HG02571 (cell line): ENCODE results near the gene BNC2.
"Not testable (repeated sequence)": the region's sequence is repeated elsewhere in the genome, so short reads cannot be mapped to it uniquely, and the experiment has no call there.

Source experiments
- ATAC-seq: cut with Tn5 transposase; IDR thresholded peaks from one replicate; pipeline ENCODE4 v1.9.1; 2021; ENCODE audit warnings: mild to moderate bottlenecking, moderate library complexity; ENCODE audit not compliant: unreplicated experiment

BNC2 gene

DNA sequence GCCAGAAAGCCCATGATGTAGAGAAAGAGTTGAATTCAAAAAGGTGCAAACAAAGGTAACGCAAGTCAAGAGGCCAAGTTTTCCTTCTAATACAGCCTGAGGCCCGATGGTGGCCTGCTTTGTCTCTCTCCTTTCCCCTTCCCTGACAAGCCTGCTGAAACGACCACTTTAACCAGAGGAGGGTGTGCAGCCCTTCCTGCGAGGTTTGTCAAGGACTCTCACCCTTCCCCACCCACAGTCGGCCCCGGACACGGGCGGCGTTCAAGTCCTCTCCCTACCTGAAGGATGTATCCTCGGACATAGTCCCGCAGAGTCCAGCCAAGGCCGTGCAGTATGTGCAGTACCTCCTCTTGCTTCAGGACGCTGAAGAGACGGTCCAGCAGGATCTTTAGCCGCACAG lies 318.2 kb downstream of the BNC2 start:
- ATAC-seq = no peak

GRCh38 chr9:16551692-16552091 lies 318.8 kb downstream of the BNC2 start:
- ATAC-seq = no peak

DNA sequence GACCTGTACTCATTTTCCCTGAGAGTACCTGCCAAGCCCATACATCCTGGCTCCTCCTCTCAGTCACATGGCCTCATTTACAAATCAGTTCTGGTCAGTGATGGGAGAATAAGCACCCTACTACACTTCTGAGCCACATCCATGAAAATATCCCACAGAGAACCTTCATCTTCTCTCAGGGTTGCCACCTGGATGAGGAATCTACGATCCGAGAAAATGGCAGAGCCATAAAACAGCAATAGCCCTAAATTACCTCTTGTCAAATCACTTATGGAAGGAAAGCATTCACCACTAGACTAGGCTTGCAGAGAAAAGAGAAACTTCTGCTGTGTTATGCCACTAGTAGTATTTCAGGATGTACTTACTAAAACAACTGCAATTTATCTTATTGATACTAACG lies 324.8 kb downstream of the BNC2 start:
- ATAC-seq = no peak

DNA sequence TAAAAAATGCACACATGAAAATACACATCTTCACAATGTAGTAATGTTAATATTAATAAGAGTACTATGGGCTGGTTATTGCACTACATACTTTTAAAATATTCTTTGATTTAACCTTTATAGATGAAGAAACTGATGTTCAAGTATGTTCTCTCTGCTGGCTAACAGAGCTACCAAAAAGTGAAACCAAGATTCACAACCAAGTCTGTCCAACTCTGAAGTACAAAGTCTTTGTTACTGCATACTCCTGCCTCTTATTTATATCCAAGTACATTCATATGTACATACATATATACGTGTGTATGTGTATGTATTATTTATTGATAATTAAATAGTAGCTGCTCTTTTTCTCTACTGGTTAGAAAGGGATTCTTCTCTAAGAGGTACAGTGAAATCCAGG lies 325.6 kb downstream of the BNC2 start:
- no peak for ATAC-seq

GRCh38 chr9:16543686-16544085 lies 326.8 kb downstream of the BNC2 start:
- ATAC-seq = no peak

- ATAC-seq = no peak
Observed at GRCh38 chr9:16543225-16543624, 327.2 kb downstream of the BNC2 start.

DNA sequence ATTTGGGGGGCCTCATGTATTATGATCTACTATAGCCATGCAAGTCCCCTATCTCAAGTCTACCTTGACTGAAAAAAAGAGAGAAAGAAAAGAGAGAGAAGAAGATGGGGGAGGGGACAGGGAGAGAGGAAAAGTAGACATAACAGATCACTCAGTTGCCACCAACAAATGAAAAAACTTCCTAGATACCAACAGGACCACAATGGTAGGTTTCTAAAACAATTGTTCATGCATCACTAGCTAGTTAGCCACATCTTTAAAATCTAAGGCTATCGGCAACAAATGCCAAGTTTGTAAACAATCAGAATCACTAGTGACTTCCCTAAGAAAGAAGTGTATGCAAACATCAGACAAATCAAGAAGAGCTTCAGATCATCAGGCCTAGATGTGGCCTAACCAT lies 328.2 kb downstream of the BNC2 start:
- ATAC-seq = no peak

GRCh38 chr9:16540743-16541613 lies 329.5 kb downstream of the BNC2 start:
- no peak for ATAC-seq

GRCh38 chr9:16539626-16540025 lies 330.8 kb downstream of the BNC2 start:
- not testable (repeated sequence) for ATAC-seq

GRCh38 chr9:16535555-16535954 lies 334.9 kb downstream of the BNC2 start:
- no peak for ATAC-seq

GRCh38 chr9:16532681-16533450 lies 337.6 kb downstream of the BNC2 start:
- ATAC-seq = no peak

GRCh38 chr9:16532272-16532671 lies 338.2 kb downstream of the BNC2 start:
- no peak for ATAC-seq

DNA sequence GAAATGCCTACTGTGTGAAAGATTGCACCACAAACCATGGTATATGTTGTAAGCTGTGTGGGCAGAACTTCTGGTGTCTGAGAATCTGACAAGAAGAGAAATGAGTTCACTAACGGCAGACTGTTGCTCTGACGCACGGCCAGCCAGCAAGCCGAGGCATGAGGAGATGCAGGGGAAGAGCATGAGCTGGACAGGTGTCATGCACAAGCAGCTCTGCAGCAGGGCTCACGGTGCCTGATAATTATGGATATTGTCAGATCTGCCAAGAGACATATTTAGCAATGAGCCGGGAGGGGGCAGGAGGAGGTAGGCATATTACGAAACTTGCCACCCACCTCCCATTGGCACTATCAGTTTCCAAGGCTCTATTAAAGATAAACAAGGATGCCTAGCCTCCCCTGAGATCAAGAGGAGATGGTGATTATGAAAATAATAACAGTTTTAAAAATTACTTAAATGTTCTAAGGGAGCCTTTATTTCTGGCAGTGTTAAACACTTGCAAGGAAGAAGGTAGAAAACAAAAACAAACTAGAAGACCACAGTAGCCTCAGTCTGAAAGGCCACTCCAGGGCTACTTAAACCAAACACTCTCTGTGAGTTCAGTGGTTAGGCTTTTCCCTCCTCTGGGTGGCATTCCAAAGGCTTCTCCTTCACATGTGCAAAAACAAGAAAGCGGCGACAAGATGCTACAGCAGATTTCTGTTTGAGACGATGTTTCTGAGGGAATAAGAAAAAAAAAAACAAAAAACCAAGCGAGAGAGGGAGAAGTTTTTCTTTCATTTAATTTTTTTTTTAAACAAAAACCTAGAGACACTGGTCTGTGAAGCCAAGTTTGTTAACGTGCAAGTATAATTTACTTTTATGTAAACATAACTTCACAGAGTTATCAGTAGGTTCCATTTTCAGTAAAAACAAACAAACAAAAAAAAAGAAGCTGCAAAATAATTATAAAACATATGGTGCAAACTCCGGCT lies 339.5 kb downstream of the BNC2 start:
- no peak for ATAC-seq

DNA sequence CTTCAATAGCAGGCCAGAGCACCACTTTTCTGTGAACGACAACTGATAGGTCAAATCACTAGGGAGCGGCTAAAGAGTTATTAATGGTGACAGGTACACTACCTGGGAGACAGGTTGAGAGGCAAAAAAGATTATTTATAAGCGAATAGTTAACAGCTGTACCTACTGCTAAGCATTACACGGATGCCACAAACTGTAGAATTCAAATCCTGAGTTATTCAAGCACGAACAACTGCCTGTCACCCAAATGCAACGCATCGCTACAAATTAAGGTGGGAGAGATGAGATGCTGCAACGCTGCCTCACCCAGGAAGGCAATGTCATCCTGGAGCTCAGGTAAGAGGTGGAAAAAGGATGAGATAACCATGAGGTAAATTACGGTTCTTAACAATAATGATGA lies 342.9 kb downstream of the BNC2 start:
- ATAC-seq = no peak

DNA sequence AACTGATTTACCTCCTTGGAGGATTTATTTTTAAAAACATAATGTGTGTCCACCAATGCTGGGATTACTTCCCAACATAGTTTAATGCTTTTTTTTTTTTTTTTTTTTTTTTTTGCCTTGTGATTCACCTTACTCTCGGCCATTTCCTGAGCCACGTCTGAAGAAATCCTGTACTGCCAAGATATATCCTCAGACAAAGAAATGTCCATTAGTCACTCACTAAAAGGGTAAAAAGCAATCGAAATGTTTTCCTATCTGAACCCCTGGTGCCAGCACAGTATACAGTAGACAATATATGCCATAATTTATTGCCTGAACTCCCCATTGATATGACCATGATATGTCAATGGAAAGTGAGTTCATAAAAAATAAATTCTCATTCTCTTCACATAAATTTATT lies 344.1 kb downstream of the BNC2 start:
- no peak for ATAC-seq

- no peak for ATAC-seq
Observed at GRCh38 chr9:16524823-16525222, 345.6 kb downstream of the BNC2 start.

DNA sequence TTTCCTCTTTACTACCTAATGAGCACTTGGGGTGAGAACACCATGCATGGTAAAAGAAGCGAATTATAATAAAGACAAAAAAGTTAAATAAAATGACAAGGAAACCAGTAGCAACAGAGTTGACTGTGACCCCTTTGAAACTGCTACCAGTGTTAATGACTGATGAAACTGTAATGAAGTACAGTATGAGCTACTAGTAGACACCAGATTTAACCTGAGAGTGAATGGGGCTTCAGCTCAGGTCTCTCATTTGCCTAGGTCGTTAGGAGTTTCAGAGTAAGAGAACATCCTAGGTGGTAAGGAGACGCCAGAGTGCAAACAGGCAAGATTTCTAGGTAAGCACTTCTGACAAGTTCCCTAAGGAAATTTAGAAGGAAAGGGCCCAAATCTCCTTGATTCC lies 346.4 kb downstream of the BNC2 start:
- ATAC-seq = no peak

GRCh38 chr9:16521868-16522411 lies 348.5 kb downstream of the BNC2 start:
- ATAC-seq = no peak

GRCh38 chr9:16519001-16519400 lies 351.5 kb downstream of the BNC2 start:
- no peak for ATAC-seq

GRCh38 chr9:16516891-16517290 lies 353.6 kb downstream of the BNC2 start:
- ATAC-seq = no peak

DNA sequence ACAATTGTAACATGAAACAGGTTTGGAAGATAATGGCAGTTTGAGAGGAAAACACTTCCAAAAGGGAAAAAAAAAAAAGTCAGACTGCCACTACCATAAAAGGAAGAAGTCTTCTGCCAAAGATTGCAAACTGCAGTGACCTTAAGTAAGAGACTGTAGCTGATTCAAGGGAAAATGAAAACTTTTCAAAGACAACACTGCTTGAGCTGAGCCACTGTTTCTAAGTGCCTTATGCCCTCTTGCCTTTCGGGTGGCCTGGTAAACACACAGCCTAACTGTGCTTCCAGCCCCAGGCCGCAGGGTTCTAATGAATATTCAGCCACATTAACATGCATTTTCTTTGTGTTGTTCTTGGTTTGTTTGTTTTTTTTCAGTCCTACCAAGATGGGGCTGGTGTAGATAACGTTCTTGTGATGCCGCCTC lies 354.6 kb downstream of the BNC2 start:
- ATAC-seq = no peak
